Spinal cord (tissue), 10 donors: ENCODE results near the gene PRKAB1. TPM values are rescaled to one million over a fixed set of nuclear protein-coding genes. Genes with fewer than 3 reads are reported as not detected.

Experiments used
- DNase-seq, 6 donors: peaks; one replicate each; pipeline versions ENCODE4 v3.0.0 to v3.0.0-alpha.2; 2013 to 2015; ENCODE audit warnings: low spot score in 6 of 6, low read depth in 4 of 6
- H3K27ac ChIP-seq: one replicate; pipeline ENCODE4 v1.5.1; 2013; ENCODE audit warnings: low read depth, low read length, control low read depth
- H3K27me3 ChIP-seq: one replicate; pipeline ENCODE4 v1.6.1; 2013; ENCODE audit warnings: low read length; ENCODE audit not compliant: control insufficient read depth, insufficient read depth
- H3K36me3 ChIP-seq: one replicate; pipeline ENCODE4 v1.6.1; 2013; ENCODE audit warnings: low read length; ENCODE audit not compliant: control insufficient read depth, insufficient read depth
- H3K4me1 ChIP-seq: one replicate; pipeline ENCODE4 v1.6.1; 2013; ENCODE audit warnings: low read length; ENCODE audit not compliant: control insufficient read depth, insufficient read depth
- H3K4me3 ChIP-seq: one replicate; pipeline ENCODE4 v1.5.1; 2013; ENCODE audit warnings: low read depth, low read length, control low read depth
- H3K9me3 ChIP-seq: one replicate; pipeline ENCODE4 v1.6.1; 2013; ENCODE audit warnings: low read length; ENCODE audit not compliant: control insufficient read depth, insufficient read depth
- WGBS: methylation state at CpG from one replicate; pipeline ENCODE4 v1.1.5; 2013; ENCODE audit warnings: missing lambda C conversion rate; ENCODE audit not compliant: insufficient coverage; 5-methylcytosine and 5-hydroxymethylcytosine counted together
- polyA plus RNA-seq, 2 donors: library from polyadenylated mRNA; unstranded; fragments of 120-200 nt; gene quantifications; one replicate each; pipeline ENCODE4 v1.2.1, GENCODE V29; 2013; ENCODE audit not compliant: insufficient read length in 2 of 2
- small RNA-seq: library from RNA; depleted of rRNA; stranded (forward); fragments of <200 nt; gene quantifications from one replicate; pipeline ENCODE3, GENCODE V24; 2014; ENCODE audit warnings: low replicate concordance
- total RNA-seq, 2 donors: library from RNA; depleted of rRNA in 1 of 2; stranded (reverse); fragments of 120-200 nt in 1 of 2; fragments of >200 nt in 1 of 2; gene quantifications; one replicate each; pipeline versions ENCODE4 v1.2.3 to v1.2.4, GENCODE V29; 2013 to 2014
- donor health status: healthy.

The PRKAB1 gene
- total and polyA plus RNA-seq, 4 donors, result 17.4 to 41.2 (median 27.2) TPM

DNA sequence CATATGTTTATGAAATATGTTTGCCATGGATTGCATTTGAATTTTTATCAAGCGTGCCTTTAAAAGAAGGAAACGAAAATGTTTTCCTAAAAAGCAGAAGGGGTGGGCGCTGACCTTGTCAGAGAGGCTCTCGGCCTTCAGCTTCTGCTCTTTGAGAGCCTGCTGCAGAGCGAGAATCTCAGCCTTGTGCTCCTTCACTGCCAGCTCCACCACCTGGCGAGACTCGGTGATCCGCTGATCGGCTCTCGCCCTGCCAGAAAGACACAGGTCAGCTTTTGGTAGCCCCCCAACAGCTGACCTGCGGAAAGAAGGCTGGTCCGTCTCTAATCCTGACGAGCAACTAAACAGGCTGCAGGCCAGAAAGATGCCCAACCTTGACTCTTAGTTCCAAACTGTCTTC lies 62.4 kb downstream of the PRKAB1 start:
- no peaks in the 10 kb centered on the region for H3K4me1 ChIP-seq
- 96% methylated on average over 13 of the region's 13 CpGs for WGBS

More for the DNA sequence above, 62.4 kb downstream of the PRKAB1 start:
- H3K27me3 ChIP-seq, result no peaks in the 10 kb centered on the region
- peaks cover 32% of the 10 kb centered on the region for H3K36me3 ChIP-seq
- no peak overlapping the region for H3K27ac ChIP-seq
- no peak overlapping the region for H3K4me3 ChIP-seq
- H3K9me3 ChIP-seq, result no peaks in the 10 kb centered on the region
- DNase-seq, result no peak

Small RNAs within 50 kb of the gene (small RNA-seq; reads per million reads assigned to genes)
- gene RN7SKP197, result not detected

Other genes starting within 250 kb of the PRKAB1 start
- gene TMEM233, start 74.4 kb upstream of the PRKAB1 start, total RNA-seq, result 10 to 100 TPM in 1 of 2 donors, under 1 TPM in 1; 0.66 to 23.7 TPM
- 1 to 10 TPM; 3.7 to 3.8 TPM for gene TMEM233, start 74.4 kb upstream of the PRKAB1 start, polyA plus RNA-seq
- gene CIT, start 209.2 kb downstream of the PRKAB1 start, total RNA-seq, result 10 to 100 TPM; 28.5 to 51.0 TPM
- gene CIT, start 209.2 kb downstream of the PRKAB1 start, polyA plus RNA-seq, result 10 to 100 TPM; 40.5 to 54.5 TPM